Hepatocyte (in vitro differentiated cells): ENCODE data around the gene PRRC2A. TPM values are rescaled to one million over a fixed set of nuclear protein-coding genes. Genes with fewer than 3 reads are reported as not detected.
A peak's percentile ranks its signal among the peaks of the same experiment; 100 is the strongest.

Source experiments
- DNase-seq: peaks from one replicate; pipeline ENCODE4 v3.0.0-alpha.2; 2016; ENCODE audit warnings: low spot score
- H2AFZ ChIP-seq: fragments of 200-600 bp; sonication (generic); 2 replicates; pipeline ENCODE4 v1.6.0; 2016; ENCODE audit warnings: antibody characterized with exemption, mild to moderate bottlenecking
- H3K27ac ChIP-seq: fragments of 200-600 bp; sonication (generic); 2 replicates; pipeline ENCODE4 v1.5.1; 2016; ENCODE audit warnings: mild to moderate bottlenecking
- H3K27me3 ChIP-seq: fragments of 200-600 bp; sonication (generic); 2 replicates; pipeline ENCODE4 v1.6.1; 2016
- H3K36me3 ChIP-seq: fragments of 200-600 bp; sonication (generic); replicated peaks from 2 replicates; pipeline ENCODE4 v1.5.1; 2016; ENCODE audit warnings: low read depth; ENCODE audit not compliant: insufficient read depth
- H3K4me1 ChIP-seq: fragments of 200-600 bp; sonication (generic); 2 replicates; pipeline ENCODE4 v1.5.1; 2016; ENCODE audit warnings: mild to moderate bottlenecking, moderate library complexity; ENCODE audit not compliant: insufficient read depth
- H3K4me2 ChIP-seq: fragments of 200-600 bp; sonication (generic); 2 replicates; pipeline ENCODE4 v1.6.0; 2016
- H3K4me3 ChIP-seq: fragments of 200-600 bp; sonication (generic); 2 replicates; pipeline ENCODE4 v1.5.1; 2016; ENCODE audit warnings: mild to moderate bottlenecking
- H3K79me2 ChIP-seq: fragments of 200-600 bp; sonication (generic); 2 replicates; pipeline ENCODE4 v1.6.0; 2017; ENCODE audit warnings: mild to moderate bottlenecking
- H3K9me2 ChIP-seq: fragments of 200-600 bp; sonication (generic); replicated peaks from 2 replicates; pipeline ENCODE4 v1.6.0; 2017; ENCODE audit warnings: mild to moderate bottlenecking; ENCODE audit not compliant: insufficient read depth
- H3K9me3 ChIP-seq: fragments of 200-600 bp; sonication (generic); 2 replicates; pipeline ENCODE4 v1.5.1; 2016; ENCODE audit warnings: low read depth, mild to moderate bottlenecking
- H4K20me1 ChIP-seq: fragments of 200-600 bp; sonication (generic); 2 replicates; pipeline ENCODE4 v1.6.0; 2016; ENCODE audit warnings: mild to moderate bottlenecking; ENCODE audit not compliant: insufficient read depth, poor library complexity, severe bottlenecking
- EZH2 ChIP-seq: fragments of 200-600 bp; sonication (generic); IDR thresholded peaks from 2 replicates; pipeline ENCODE4 v1.6.1; 2016; ENCODE audit warnings: antibody characterized with exemption, mild to moderate bottlenecking, borderline replicate concordance
- EZH2phosphoT487 ChIP-seq: fragments of 200-600 bp; sonication (generic); IDR thresholded peaks from one replicate; pipeline ENCODE4 v1.6.1; 2018; ENCODE audit warnings: antibody characterized with exemption, mild to moderate bottlenecking, low read depth, moderate library complexity; ENCODE audit not compliant: unreplicated experiment, severe bottlenecking
- WGBS: methylation state at CpG from one replicate; pipeline ENCODE4 v1.1.6; 2016; ENCODE audit warnings: low lambda C conversion rate; ENCODE audit errors: missing lambda C conversion rate; 5-methylcytosine and 5-hydroxymethylcytosine counted together
- polyA plus RNA-seq: library from polyadenylated mRNA; unstranded; fragments of >200 nt; fragmentation: Nextera tagmentation; extraction: Ambion mirVana; gene quantifications from 2 replicates; pipeline ENCODE4 v1.2.1, GENCODE V29; 2016
- total RNA-seq: library from RNA; depleted of rRNA; stranded (reverse); fragments of >200 nt; gene quantifications from 2 replicates; pipeline ENCODE4 v1.2.3, GENCODE V29; 2014
- TF ChIP-seq, protein P1 (sequence below): fragments of 200-600 bp; sonication (generic); IDR thresholded peaks from 2 replicates; pipeline ENCODE4 v1.5.1; 2016; ENCODE audit warnings: antibody characterized with exemption, mild to moderate bottlenecking; ENCODE audit not compliant: poor library complexity

PRRC2A gene
- total and polyA plus RNA-seq, 2 experiments from 2014 or later = 47.5 to 50.2 TPM

DNA sequence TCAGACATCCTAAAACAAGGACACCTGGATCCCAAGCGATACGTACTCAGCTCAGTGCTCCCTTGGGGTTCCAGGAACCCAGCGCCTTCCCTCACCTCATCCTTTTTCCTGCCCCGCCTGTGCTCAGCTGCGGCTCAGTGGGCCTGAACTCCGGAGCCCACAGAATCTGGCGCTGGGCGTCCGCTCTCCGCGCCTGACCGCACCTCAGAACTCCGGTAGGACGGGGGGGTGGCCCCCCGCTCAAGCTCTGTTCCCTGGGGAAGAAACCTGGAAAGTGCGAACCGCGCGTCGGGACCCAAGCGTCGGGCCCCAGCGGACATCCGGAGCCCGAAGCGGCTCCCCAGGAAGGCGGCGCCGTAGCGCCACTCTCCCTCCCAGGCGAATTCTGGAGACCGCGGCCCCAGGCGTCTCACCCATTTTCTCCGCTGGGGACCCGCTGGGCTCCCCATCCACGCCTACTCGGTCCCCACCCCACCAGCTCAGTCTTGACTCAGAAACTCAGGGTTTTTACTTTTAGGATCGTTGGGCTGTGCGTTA, 60.7 kb downstream of the PRRC2A start:
- DNase-seq = peak; percentile 68

DNA sequence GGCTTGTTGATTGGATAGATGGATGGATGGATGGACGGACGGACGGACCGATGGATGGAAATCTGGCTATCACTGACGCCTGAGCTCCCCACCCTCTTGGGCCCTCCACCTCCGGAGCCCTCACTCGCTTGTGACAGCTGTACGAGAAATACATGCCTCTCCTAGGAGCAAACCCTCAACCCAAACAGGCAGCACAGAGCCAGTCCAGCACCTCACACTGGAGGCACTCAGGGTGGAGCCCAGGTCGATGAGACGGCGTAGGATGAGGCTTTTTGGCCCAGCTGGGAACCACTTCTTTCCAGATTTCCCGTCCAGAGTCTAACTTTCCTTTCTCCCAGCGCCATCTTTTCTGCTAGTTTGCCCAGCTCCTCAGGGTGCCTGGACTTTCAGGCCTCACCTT, 63.1 kb downstream of the PRRC2A start:
- 72% methylated on average over 13 of the region's 13 CpGs for WGBS
- no peaks in the 10 kb centered on the region for H4K20me1 ChIP-seq
- peaks cover 5% of the 10 kb centered on the region for H3K4me1 ChIP-seq
- no peaks in the 10 kb centered on the region for H3K79me2 ChIP-seq
- H3K4me3 ChIP-seq = peak overlapping the region; percentile 12
- H3K27ac ChIP-seq = peak overlapping the region; percentile 36
- H3K36me3 ChIP-seq = no peaks in the 10 kb centered on the region
- no peaks in the 10 kb centered on the region for H3K9me2 ChIP-seq
- TF ChIP-seq EZH2 (no peak), EZH2phosphoT487 (no peak)
- TF ChIP-seq, protein P1, sequence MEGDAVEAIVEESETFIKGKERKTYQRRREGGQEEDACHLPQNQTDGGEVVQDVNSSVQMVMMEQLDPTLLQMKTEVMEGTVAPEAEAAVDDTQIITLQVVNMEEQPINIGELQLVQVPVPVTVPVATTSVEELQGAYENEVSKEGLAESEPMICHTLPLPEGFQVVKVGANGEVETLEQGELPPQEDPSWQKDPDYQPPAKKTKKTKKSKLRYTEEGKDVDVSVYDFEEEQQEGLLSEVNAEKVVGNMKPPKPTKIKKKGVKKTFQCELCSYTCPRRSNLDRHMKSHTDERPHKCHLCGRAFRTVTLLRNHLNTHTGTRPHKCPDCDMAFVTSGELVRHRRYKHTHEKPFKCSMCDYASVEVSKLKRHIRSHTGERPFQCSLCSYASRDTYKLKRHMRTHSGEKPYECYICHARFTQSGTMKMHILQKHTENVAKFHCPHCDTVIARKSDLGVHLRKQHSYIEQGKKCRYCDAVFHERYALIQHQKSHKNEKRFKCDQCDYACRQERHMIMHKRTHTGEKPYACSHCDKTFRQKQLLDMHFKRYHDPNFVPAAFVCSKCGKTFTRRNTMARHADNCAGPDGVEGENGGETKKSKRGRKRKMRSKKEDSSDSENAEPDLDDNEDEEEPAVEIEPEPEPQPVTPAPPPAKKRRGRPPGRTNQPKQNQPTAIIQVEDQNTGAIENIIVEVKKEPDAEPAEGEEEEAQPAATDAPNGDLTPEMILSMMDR = no peak
- peak overlapping the region; percentile 32 for H2AFZ ChIP-seq
- no peak for DNase-seq
- H3K9me3 ChIP-seq = no peaks in the 10 kb centered on the region
- H3K4me2 ChIP-seq = peak overlapping the region; percentile 86
- H3K27me3 ChIP-seq = no peaks in the 10 kb centered on the region

More for the DNA sequence above, 60.7 kb downstream of the PRRC2A start:
- no peaks in the 10 kb centered on the region for H3K79me2 ChIP-seq
- TF ChIP-seq, protein P1 = peak; percentile 8
- TF ChIP-seq EZH2 = no peak
- no peaks in the 10 kb centered on the region for H4K20me1 ChIP-seq
- H3K9me2 ChIP-seq = no peaks in the 10 kb centered on the region
- H3K27me3 ChIP-seq = no peaks in the 10 kb centered on the region
- 2% methylated on average over 34 of the region's 40 CpGs for WGBS
- H3K9me3 ChIP-seq = no peaks in the 10 kb centered on the region
- H3K36me3 ChIP-seq = no peaks in the 10 kb centered on the region
- peak overlapping the region; percentile 83 for H2AFZ ChIP-seq
- peak overlapping the region; percentile 39 for H3K4me3 ChIP-seq
- peaks cover 5% of the 10 kb centered on the region for H3K4me1 ChIP-seq
- peak overlapping the region; percentile 96 for H3K4me2 ChIP-seq
- peak overlapping the region; percentile 84 for H3K27ac ChIP-seq

DNA sequence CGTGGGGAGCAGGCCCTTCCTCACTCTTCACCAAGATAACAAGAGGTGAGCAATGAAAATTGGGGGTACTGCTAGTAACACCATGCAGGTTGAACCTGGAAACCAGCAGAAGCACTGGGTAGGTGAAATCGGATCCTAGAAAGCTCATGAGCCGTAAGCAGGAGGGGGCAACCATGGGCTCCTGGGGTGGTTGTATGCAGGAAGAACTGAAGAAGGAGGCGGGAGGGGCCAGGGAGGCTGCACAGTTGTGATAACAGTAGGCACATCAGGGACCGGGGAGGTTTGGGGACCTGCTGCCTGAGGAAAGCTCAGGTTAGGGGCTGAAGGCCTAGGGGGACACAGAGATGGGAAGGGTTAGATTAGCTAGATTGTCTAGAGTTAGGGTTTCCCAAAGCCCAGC, 66.0 kb downstream of the PRRC2A start:
- H3K27me3 ChIP-seq = no peaks in the 10 kb centered on the region
- TF ChIP-seq, protein P1 = no peak
- TF ChIP-seq EZH2phosphoT487 (no peak), EZH2 (no peak)
- no peaks in the 10 kb centered on the region for H4K20me1 ChIP-seq
- no peak overlapping the region for H2AFZ ChIP-seq
- no peak overlapping the region for H3K4me3 ChIP-seq
- WGBS = 89% methylated on average over 5 of the region's 5 CpGs
- no peak overlapping the region for H3K4me2 ChIP-seq
- H3K9me2 ChIP-seq = no peaks in the 10 kb centered on the region
- no peak overlapping the region for H3K27ac ChIP-seq
- H3K36me3 ChIP-seq = no peaks in the 10 kb centered on the region
- H3K79me2 ChIP-seq = no peaks in the 10 kb centered on the region
- H3K9me3 ChIP-seq = no peaks in the 10 kb centered on the region
- H3K4me1 ChIP-seq = peaks cover 10% of the 10 kb centered on the region
- DNase-seq = no peak
